HUES6 (cell line): Measurements from ENCODE around the gene ADGRV1.
"Not testable (repeated sequence)": the region's sequence is repeated elsewhere in the genome, so short reads cannot be mapped to it uniquely, and the experiment has no call there.

Experiments used
- H3K27ac ChIP-seq: 2 replicates; pipeline ENCODE4 v1.7.0; 2013; ENCODE audit warnings: low read depth, mild to moderate bottlenecking, low read length, inconsistent platforms
- H3K27me3 ChIP-seq: 2 replicates; pipeline ENCODE4 v1.6.1; 2013; ENCODE audit warnings: low read length; ENCODE audit not compliant: control insufficient read depth, insufficient read depth
- H3K36me3 ChIP-seq: 2 replicates; pipeline ENCODE4 v1.6.1; 2013; ENCODE audit warnings: low read length; ENCODE audit not compliant: control insufficient read depth, insufficient read depth
- H3K4me1 ChIP-seq: 2 replicates; pipeline ENCODE4 v1.6.1; 2013; ENCODE audit warnings: low read length; ENCODE audit not compliant: control insufficient read depth, insufficient read depth
- H3K4me3 ChIP-seq: 2 replicates; pipeline ENCODE4 v1.5.1; 2013; ENCODE audit warnings: low read depth, low read length
- H3K9ac ChIP-seq: one replicate; pipeline ENCODE4 v1.6.1; 2013; ENCODE audit warnings: mild to moderate bottlenecking, low read length
- H3K9me3 ChIP-seq: 2 replicates; pipeline ENCODE4 v1.6.1; 2013; ENCODE audit warnings: low read depth, low read length; ENCODE audit not compliant: control insufficient read depth, insufficient read depth

ADGRV1 gene

DNA sequence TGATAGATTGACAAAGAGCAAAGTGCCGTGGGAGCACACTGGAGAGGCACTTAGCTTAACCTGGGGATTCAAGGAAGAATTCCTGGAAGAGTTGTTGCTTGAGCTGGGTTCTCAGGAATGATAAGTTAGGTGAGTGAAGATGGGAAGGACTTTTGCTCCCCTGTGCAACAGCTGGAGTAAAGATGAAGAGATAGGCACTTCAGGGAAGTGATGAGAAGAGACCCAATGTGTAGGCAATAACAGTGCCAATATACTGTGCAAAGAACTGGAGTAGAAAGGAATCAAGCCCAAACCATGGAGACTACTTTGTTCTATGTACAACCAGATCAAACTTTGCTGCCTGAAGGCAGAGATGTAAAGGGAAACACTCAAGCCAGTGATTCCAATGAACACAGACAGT, 92.2 kb downstream of the ADGRV1 start:
- Histone ChIP-seq H3K36me3 (peaks cover 37% of the 10 kb centered on the region), H3K4me1 (no peaks in the 10 kb centered on the region), H3K27ac (no peak overlapping the region), H3K27me3 (no peaks in the 10 kb centered on the region), H3K4me3 (no peak overlapping the region), H3K9me3 (no peaks in the 10 kb centered on the region), H3K9ac (no peak overlapping the region)

DNA sequence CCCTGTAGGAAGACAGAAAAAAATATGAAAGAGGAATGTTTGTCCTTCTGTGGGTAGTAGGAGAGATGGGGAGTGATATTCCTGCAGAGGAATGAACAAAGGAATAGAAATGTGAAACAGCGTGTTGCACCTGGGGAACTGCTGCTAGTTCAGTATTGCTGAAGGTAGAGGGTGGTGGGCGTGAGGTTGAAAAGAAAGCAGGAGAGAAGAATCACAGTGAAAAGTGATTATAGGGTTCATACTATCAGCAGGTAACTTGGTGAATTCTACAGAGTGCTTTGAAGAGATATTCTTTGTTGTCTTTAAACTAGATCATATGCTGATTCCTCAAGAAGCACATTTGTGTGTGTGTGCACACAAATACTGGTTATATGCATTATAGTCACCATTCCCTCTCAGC, 95.6 kb downstream of the ADGRV1 start:
- Histone ChIP-seq H3K9ac (no peak overlapping the region), H3K27ac (no peak overlapping the region), H3K36me3 (peaks cover 28% of the 10 kb centered on the region), H3K9me3 (no peaks in the 10 kb centered on the region), H3K4me3 (no peak overlapping the region), H3K4me1 (no peaks in the 10 kb centered on the region), H3K27me3 (no peaks in the 10 kb centered on the region)

DNA sequence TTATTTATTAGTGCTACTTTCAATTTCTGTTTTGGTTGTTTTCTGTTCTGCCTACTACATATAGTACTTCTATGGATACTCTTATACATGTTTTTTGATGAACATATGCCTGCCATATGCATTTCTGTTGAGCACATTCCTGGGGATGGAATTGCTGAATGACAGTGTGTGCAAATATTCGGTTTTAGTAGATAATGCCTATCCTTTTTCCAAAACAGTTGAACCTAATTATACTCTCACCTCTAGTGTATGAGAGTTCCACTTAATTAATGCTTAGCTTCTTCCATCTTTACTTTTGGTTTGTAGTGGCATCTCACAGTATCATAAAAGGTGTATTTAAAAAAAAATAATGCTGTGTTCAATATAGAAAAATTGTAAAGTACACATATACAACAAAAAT, 96.8 kb downstream of the ADGRV1 start:
- Histone ChIP-seq H3K9ac (no peak overlapping the region), H3K9me3 (no peaks in the 10 kb centered on the region), H3K4me1 (no peaks in the 10 kb centered on the region), H3K4me3 (no peak overlapping the region), H3K27me3 (no peaks in the 10 kb centered on the region), H3K36me3 (peaks cover 28% of the 10 kb centered on the region), H3K27ac (no peak overlapping the region)

GRCh38 chr5:90657030-90657429, 98.4 kb downstream of the ADGRV1 start:
- no peaks in the 10 kb centered on the region for H3K9me3 ChIP-seq
- H3K9ac ChIP-seq: no peak overlapping the region
- H3K36me3 ChIP-seq: peaks cover 26% of the 10 kb centered on the region
- no peaks in the 10 kb centered on the region for H3K27me3 ChIP-seq
- H3K27ac ChIP-seq: no peak overlapping the region
- no peak overlapping the region for H3K4me3 ChIP-seq
- no peaks in the 10 kb centered on the region for H3K4me1 ChIP-seq

GRCh38 chr5:90657788-90658187, 99.2 kb downstream of the ADGRV1 start:
- H3K4me3 ChIP-seq: no peak overlapping the region
- no peak overlapping the region for H3K27ac ChIP-seq
- H3K36me3 ChIP-seq: peaks cover 19% of the 10 kb centered on the region
- H3K4me1 ChIP-seq: no peaks in the 10 kb centered on the region
- no peaks in the 10 kb centered on the region for H3K27me3 ChIP-seq
- no peaks in the 10 kb centered on the region for H3K9me3 ChIP-seq
- H3K9ac ChIP-seq: no peak overlapping the region

- Histone ChIP-seq H3K4me3 (no peak overlapping the region), H3K27me3 (no peaks in the 10 kb centered on the region), H3K36me3 (peaks cover 10% of the 10 kb centered on the region; the same call in 1 of the 2 replicates), H3K9ac (no peak overlapping the region), H3K27ac (no peak overlapping the region), H3K4me1 (no peaks in the 10 kb centered on the region), H3K9me3 (no peaks in the 10 kb centered on the region)
Observed at GRCh38 chr5:90658620-90659019, 100.0 kb downstream of the ADGRV1 start.

DNA sequence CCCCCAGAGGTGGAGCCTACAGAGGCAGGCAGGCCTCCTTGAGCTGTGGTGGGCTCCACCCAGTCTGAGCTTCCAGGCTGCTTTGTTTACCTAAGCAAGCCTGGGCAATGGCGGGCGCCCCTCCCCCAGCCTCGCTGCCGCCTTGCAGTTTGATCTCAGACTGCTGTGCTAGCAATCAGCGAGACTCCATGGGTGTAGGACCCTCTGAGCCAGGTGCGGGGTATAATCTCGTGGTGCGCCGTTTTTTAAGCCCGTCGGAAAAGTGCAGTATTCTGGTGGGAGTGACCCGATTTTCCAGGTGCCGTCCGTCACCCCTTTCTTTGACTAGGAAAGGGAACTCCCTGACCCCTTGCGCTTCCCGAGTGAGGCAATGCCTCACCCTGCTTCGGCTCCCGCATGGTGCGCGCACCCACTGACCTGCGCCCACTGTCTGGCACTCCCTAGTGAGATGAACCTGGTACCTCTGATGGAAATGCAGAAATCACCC, 109.5 kb downstream of the ADGRV1 start:
- H3K27ac ChIP-seq, H3K36me3 ChIP-seq, H3K9me3 ChIP-seq, H3K27me3 ChIP-seq: not testable (repeated sequence)
- Histone ChIP-seq H3K4me1 (peaks cover 10% of the 10 kb centered on the region), H3K9ac (peak overlapping the region; percentile 44), H3K4me3 (peak overlapping the region; percentile 55)

- no peak overlapping the region for H3K9ac ChIP-seq
- H3K9me3 ChIP-seq: no peaks in the 10 kb centered on the region
- H3K36me3 ChIP-seq: peaks cover 10% of the 10 kb centered on the region
- H3K4me3 ChIP-seq: no peak overlapping the region
- peak overlapping the region; percentile 41; the same call in 1 of the 2 replicates for H3K27ac ChIP-seq
- H3K4me1 ChIP-seq: peaks cover 14% of the 10 kb centered on the region
- no peaks in the 10 kb centered on the region for H3K27me3 ChIP-seq
Observed at GRCh38 chr5:90675222-90675621, 116.6 kb downstream of the ADGRV1 start.

DNA sequence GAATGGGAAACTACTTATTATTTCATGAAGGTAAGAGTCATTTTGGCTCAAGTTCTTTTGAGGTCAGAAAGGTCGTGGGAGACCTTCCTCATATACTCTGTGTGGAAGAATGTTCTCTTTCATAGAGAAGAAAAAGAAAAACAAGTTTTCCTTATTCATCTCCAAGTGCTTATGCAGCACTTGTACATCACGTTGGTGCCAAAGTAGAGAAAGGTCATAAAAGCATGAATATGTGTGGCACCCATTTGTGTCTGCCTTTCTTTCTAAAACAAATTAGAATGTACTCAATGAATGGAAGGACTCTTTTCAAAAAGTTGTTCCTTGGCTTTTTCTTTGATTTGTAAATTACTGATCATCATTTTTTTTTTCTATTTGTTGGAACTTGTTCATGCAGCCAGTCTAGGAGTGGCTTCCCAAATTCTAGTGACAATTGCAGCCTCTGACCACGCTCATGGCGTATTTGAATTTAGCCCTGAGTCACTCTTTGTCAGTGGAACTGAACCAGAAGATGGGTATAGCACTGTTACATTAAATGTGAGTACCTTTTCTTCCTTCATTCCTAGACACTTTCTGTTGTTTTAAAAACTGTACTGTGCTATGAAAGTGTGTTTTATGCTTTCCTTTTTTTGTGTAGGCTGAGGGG, 122.4 kb downstream of the ADGRV1 start:
- Histone ChIP-seq H3K36me3 (peaks cover 23% of the 10 kb centered on the region), H3K9ac (no peak overlapping the region), H3K27ac (no peak overlapping the region), H3K9me3 (no peaks in the 10 kb centered on the region), H3K27me3 (no peaks in the 10 kb centered on the region), H3K4me3 (no peak overlapping the region), H3K4me1 (no peaks in the 10 kb centered on the region)

GRCh38 chr5:90682278-90682677, 123.7 kb downstream of the ADGRV1 start:
- Histone ChIP-seq H3K9me3 (no peaks in the 10 kb centered on the region), H3K4me1 (no peaks in the 10 kb centered on the region), H3K9ac (no peak overlapping the region), H3K27ac (no peak overlapping the region), H3K36me3 (peaks cover 23% of the 10 kb centered on the region), H3K4me3 (no peak overlapping the region), H3K27me3 (no peaks in the 10 kb centered on the region)

GRCh38 chr5:90685425-90686022, 126.9 kb downstream of the ADGRV1 start:
- Histone ChIP-seq H3K4me3 (no peak overlapping the region), H3K9me3 (no peaks in the 10 kb centered on the region), H3K9ac (no peak overlapping the region), H3K36me3 (peaks cover 30% of the 10 kb centered on the region), H3K4me1 (no peaks in the 10 kb centered on the region), H3K27ac (no peak overlapping the region), H3K27me3 (no peaks in the 10 kb centered on the region)
